NAMALWA (cell line): ENCODE measurements around the gene MAEA.
"Not testable (repeated sequence)": the region's sequence is repeated elsewhere in the genome, so short reads cannot be mapped to it uniquely, and the experiment has no call there.

Experiments used
- DNase-seq: peaks from one replicate; pipeline ENCODE4 v3.0.0-alpha.2; 2015; ENCODE audit warnings: low spot score

The MAEA gene

GRCh38 chr4:1321946-1322650 is 32.4 kb downstream of the MAEA start:
- no peak for DNase-seq

GRCh38 chr4:1323280-1323634 is 33.6 kb downstream of the MAEA start:
- no peak for DNase-seq

GRCh38 chr4:1323635-1324442 is 34.1 kb downstream of the MAEA start:
- no peak for DNase-seq

- not testable (repeated sequence) for DNase-seq
These were observed 34.9 kb downstream of the MAEA start for GRCh38 chr4:1324443-1325175.

GRCh38 chr4:1325176-1325480 is 35.4 kb downstream of the MAEA start:
- no peak for DNase-seq

- DNase-seq = no peak
These were observed 36.3 kb downstream of the MAEA start for GRCh38 chr4:1325681-1326635.

- no peak for DNase-seq
These were observed 37.2 kb downstream of the MAEA start for GRCh38 chr4:1326751-1327525.

- DNase-seq = no peak
These were observed 38.0 kb downstream of the MAEA start for GRCh38 chr4:1327526-1328266.

- DNase-seq = no peak
These were observed 38.8 kb downstream of the MAEA start for GRCh38 chr4:1328267-1329155.

- no peak for DNase-seq
These were observed 40.0 kb downstream of the MAEA start for GRCh38 chr4:1329408-1330371.

GRCh38 chr4:1330761-1331590 is 41.3 kb downstream of the MAEA start:
- DNase-seq = no peak

GRCh38 chr4:1331591-1332353 is 42.1 kb downstream of the MAEA start:
- DNase-seq = no peak

GRCh38 chr4:1332686-1333085 is 43.0 kb downstream of the MAEA start:
- no peak for DNase-seq

GRCh38 chr4:1333256-1333655 is 43.6 kb downstream of the MAEA start:
- DNase-seq = no peak

GRCh38 chr4:1333851-1334578 is 44.3 kb downstream of the MAEA start:
- DNase-seq = not testable (repeated sequence)

- DNase-seq = no peak
These were observed 44.8 kb downstream of the MAEA start for GRCh38 chr4:1334579-1334895.
